Upper lobe of left lung (tissue), 6 donors: Measurements from ENCODE around the gene MRGPRF. TPM values are rescaled to one million over a fixed set of nuclear protein-coding genes. Genes with fewer than 3 reads are reported as not detected.

Experiments
- ATAC-seq, 2 donors: fragments of 200-7000 bp; cut with Tn5 transposase; one replicate each; pipeline ENCODE4 v1.9.1; 2022; ENCODE audit warnings: mild to moderate bottlenecking in 2 of 2, moderate library complexity in 2 of 2; ENCODE audit not compliant: low FRiP score in 2 of 2
- DNase-seq, 2 donors: peaks; one replicate each; pipeline ENCODE4 v3.0.0-alpha.2; 2019 to 2020
- H3K27ac ChIP-seq, 4 donors: fragments of 200-600 bp; sonication (generic); one replicate each; pipeline ENCODE4 v1.5.1; 2016 to 2019
- H3K27me3 ChIP-seq, 4 donors: fragments of 200-600 bp; sonication (generic); one replicate each; pipeline ENCODE4 v1.5.1; 2017 to 2019
- H3K36me3 ChIP-seq, 4 donors: fragments of 200-600 bp; sonication (generic); one replicate each; pipeline ENCODE4 v1.5.1; 2016 to 2019
- H3K4me1 ChIP-seq, 4 donors: fragments of 200-600 bp; sonication (generic); one replicate each; pipeline ENCODE4 v1.5.1; 2018 to 2019
- H3K4me3 ChIP-seq, 4 donors: fragments of 200-600 bp; sonication (generic); one replicate each; pipeline ENCODE4 v1.5.1; 2017 to 2019; ENCODE audit warnings: mild to moderate bottlenecking in 2 of 4, moderate library complexity in 1 of 4
- H3K9me3 ChIP-seq, 4 donors: fragments of 200-600 bp; sonication (generic); one replicate each; pipeline ENCODE4 v1.5.1; 2018 to 2019
- EP300 ChIP-seq, 4 donors: sonication (generic); formaldehyde crosslinking; IDR thresholded peaks; one replicate each; pipeline ENCODE4 v1.5.1; 2017; ENCODE audit warnings: antibody characterized with exemption in 4 of 4, control low read depth in 2 of 4
- POLR2A ChIP-seq, 4 donors: fragments of 450-650 bp; IDR thresholded peaks; one replicate each; pipeline ENCODE4 v1.5.1; 2016 to 2017; ENCODE audit warnings: antibody characterized with exemption in 4 of 4, mild to moderate bottlenecking in 2 of 4
- POLR2AphosphoS5 ChIP-seq, 2 donors: sonication (generic); formaldehyde crosslinking; IDR thresholded peaks; one replicate each; pipeline ENCODE4 v1.5.1; 2017; ENCODE audit warnings: antibody characterized with exemption in 2 of 2
- WGBS, 2 donors: methylation state at CpG; one replicate each; pipeline ENCODE4 v1.1.5; 2017 to 2018; 5-methylcytosine and 5-hydroxymethylcytosine counted together
- total RNA-seq, 6 donors: library from RNA; depleted of rRNA in 4 of 6; stranded (reverse); fragments of >200 nt in 4 of 6; gene quantifications; one replicate each; pipeline versions ENCODE4 v1.1.0 to v1.2.1, GENCODE V29; 2016 to 2021
- TF ChIP-seq, protein P1 (sequence below), 6 experiments: fragments of 450-650 bp in 4 of 6; fragments of 200-600 bp in 2 of 6; sonication (generic) in 2 of 6; IDR thresholded peaks; one replicate each; pipeline ENCODE4 v1.5.1; 2016 to 2019; ENCODE audit warnings: antibody characterized with exemption in 6 of 6
- donor health status: DM: no; HTN: no; CAD: no; lungs with moderate emphysema.
- donor health status: DM: no; HTN: yes; CAD: no; lungs with severe emphysema.

MRGPRF gene
- total RNA-seq, 6 donors from 2014 or later: 3.0 to 16.2 (median 10.7) TPM

DNA sequence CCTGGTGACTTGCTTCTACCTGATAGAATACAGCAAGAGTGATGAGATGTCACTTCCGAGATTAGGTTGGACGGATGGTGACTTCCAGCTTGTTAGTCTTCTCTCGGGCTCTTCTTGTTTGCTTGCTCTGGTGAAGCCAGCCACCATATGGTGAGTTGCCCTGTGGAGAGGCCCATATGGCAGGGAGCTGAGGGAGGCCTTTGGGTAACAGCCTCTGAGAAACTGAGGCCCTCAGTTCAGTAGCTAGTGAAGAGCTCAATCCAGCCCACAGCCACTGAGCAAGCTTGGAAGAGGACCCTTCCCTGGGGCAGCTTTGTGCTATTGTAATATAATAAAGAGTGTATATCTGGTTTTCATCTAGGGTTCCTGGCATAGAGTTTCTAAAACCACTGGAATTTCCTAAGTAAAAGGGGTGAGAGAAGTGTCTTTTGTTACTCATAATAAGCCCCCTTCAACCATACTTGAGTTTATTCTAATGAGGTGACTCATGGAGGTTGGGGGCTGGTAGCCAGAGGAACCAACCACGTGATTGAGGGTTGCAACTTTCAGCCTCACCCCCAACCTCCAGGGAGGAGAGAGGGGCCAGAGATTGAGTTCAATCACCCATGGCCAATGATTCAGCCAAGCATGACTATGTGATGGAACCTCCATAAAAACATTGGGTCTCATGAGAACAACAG lies 27.7 kb upstream of the MRGPRF start:
- no peaks in the 10 kb centered on the region for H3K36me3 ChIP-seq
- no peak overlapping the region for H3K4me3 ChIP-seq
- no peaks in the 10 kb centered on the region for H3K27me3 ChIP-seq
- 71 to 76% methylated on average over 4 of the region's 4 CpGs for WGBS, 2 donors
- DNase-seq: no peak
- peaks cover 0 to 11% (median 7%) of the 10 kb centered on the region in 4 donors for H3K4me1 ChIP-seq
- TF ChIP-seq POLR2AphosphoS5 (IDR thresholded peaks at IDR 0.05): no peak
- TF ChIP-seq POLR2A (IDR thresholded peaks at IDR 0.05): no peak
- no peak for TF ChIP-seq EP300 (IDR thresholded peaks at IDR 0.05)
- TF ChIP-seq, protein P1, sequence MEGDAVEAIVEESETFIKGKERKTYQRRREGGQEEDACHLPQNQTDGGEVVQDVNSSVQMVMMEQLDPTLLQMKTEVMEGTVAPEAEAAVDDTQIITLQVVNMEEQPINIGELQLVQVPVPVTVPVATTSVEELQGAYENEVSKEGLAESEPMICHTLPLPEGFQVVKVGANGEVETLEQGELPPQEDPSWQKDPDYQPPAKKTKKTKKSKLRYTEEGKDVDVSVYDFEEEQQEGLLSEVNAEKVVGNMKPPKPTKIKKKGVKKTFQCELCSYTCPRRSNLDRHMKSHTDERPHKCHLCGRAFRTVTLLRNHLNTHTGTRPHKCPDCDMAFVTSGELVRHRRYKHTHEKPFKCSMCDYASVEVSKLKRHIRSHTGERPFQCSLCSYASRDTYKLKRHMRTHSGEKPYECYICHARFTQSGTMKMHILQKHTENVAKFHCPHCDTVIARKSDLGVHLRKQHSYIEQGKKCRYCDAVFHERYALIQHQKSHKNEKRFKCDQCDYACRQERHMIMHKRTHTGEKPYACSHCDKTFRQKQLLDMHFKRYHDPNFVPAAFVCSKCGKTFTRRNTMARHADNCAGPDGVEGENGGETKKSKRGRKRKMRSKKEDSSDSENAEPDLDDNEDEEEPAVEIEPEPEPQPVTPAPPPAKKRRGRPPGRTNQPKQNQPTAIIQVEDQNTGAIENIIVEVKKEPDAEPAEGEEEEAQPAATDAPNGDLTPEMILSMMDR (IDR thresholded peaks at IDR 0.05): no peak
- H3K9me3 ChIP-seq: no peaks in the 10 kb centered on the region
- no peak overlapping the region for H3K27ac ChIP-seq
- ATAC-seq: no peak

GRCh38 chr11:69040051-69040450 lies 27.0 kb upstream of the MRGPRF start:
- H3K27ac ChIP-seq: no peak overlapping the region
- H3K36me3 ChIP-seq: no peaks in the 10 kb centered on the region
- WGBS, 2 donors: 83 to 90% methylated on average over 6 of the region's 6 CpGs
- H3K4me3 ChIP-seq: no peak overlapping the region
- TF ChIP-seq POLR2A (IDR thresholded peaks at IDR 0.05) (no peak), EP300 (IDR thresholded peaks at IDR 0.05) (no peak), POLR2AphosphoS5 (IDR thresholded peaks at IDR 0.05) (no peak)
- TF ChIP-seq, protein P1 (IDR thresholded peaks at IDR 0.05): no peak
- no peaks in the 10 kb centered on the region for H3K27me3 ChIP-seq
- peaks cover 0 to 15% (median 12%) of the 10 kb centered on the region in 4 donors for H3K4me1 ChIP-seq
- no peaks in the 10 kb centered on the region for H3K9me3 ChIP-seq
- DNase-seq: no peak
- no peak for ATAC-seq

DNA sequence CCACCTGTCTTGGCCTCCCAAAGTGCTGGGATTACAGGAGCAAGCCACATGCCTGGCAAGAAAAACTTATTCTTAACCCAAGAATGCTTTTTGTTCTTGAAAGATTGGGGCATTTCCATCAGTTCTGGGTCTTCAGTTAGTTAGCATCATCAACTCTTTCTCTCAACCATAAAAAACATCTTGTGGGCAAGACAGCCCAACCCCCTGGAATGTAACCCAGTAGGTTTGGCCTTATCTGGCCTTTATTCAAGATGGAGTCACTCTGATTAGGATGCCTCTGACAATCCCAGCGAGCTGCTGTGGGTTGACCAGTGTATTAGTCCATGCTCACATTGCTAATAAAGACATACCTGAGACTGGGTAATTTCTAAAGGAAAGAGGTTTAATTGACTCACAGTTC lies 26.5 kb upstream of the MRGPRF start:
- DNase-seq: no peak
- no peak for ATAC-seq
- Histone ChIP-seq H3K9me3 (no peaks in the 10 kb centered on the region), H3K27me3 (no peaks in the 10 kb centered on the region), H3K4me3 (no peak overlapping the region), H3K4me1 (peaks cover 0 to 13% (median 10%) of the 10 kb centered on the region in 4 donors), H3K36me3 (no peaks in the 10 kb centered on the region), H3K27ac (peak overlapping the region in 2 of 4 donors; percentile 14 to 35)
- no peak for TF ChIP-seq EP300 (IDR thresholded peaks at IDR 0.05)
- TF ChIP-seq, protein P1 (IDR thresholded peaks at IDR 0.05): no peak
- no peak for TF ChIP-seq POLR2AphosphoS5 (IDR thresholded peaks at IDR 0.05)
- WGBS, 2 donors: 71 to 95% methylated on average over 1 of the region's 1 CpG

DNA sequence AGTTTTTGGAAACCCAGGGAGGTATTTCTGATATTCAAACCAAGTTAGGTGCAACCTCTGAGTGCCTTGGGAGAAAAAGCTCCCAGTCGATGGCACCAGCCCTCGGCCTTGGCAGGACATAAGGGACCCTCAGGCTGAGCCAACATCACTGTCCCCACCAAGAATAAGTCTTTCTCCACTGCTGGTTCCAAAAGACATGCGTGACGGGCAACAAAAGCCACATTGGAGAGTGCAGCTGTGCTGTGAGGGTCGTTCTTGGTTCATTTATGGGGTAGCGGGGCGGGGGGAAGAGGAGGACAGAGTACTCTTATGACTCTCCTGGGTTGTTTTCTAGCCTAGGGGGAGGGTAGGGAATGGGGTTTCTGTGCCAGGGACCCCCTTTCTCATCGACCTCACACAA lies 24.5 kb upstream of the MRGPRF start:
- no peaks in the 10 kb centered on the region for H3K36me3 ChIP-seq
- no peak overlapping the region for H3K4me3 ChIP-seq
- no peak overlapping the region for H3K27ac ChIP-seq
- no peaks in the 10 kb centered on the region for H3K27me3 ChIP-seq
- 87 to 89% methylated on average over 8 of the region's 8 CpGs for WGBS, 2 donors
- DNase-seq: no peak
- no peaks in the 10 kb centered on the region for H3K9me3 ChIP-seq
- TF ChIP-seq POLR2AphosphoS5 (IDR thresholded peaks at IDR 0.05): no peak
- TF ChIP-seq, protein P1 (IDR thresholded peaks at IDR 0.05): no peak
- TF ChIP-seq EP300 (IDR thresholded peaks at IDR 0.05): no peak
- TF ChIP-seq POLR2A (IDR thresholded peaks at IDR 0.05): no peak
- H3K4me1 ChIP-seq: peaks cover 0 to 8% (median 6%) of the 10 kb centered on the region in 4 donors
- ATAC-seq: no peak

GRCh38 chr11:69037074-69037473 lies 24.0 kb upstream of the MRGPRF start:
- WGBS, 2 donors: 83 to 90% methylated on average over 3 to 18 of the region's 18 CpGs
- peak in 1 of 2 donors; percentile 66 for DNase-seq

More at GRCh38 chr11:69037074-69037473, 24.0 kb upstream of the MRGPRF start:
- Histone ChIP-seq H3K36me3 (no peaks in the 10 kb centered on the region), H3K27me3 (no peaks in the 10 kb centered on the region), H3K4me3 (no peak overlapping the region), H3K4me1 (peaks cover 0 to 8% (median 6%) of the 10 kb centered on the region in 4 donors), H3K27ac (no peak overlapping the region), H3K9me3 (no peaks in the 10 kb centered on the region)
- no peak for ATAC-seq
- TF ChIP-seq EP300 (IDR thresholded peaks at IDR 0.05) (no peak), POLR2AphosphoS5 (IDR thresholded peaks at IDR 0.05) (no peak), POLR2A (IDR thresholded peaks at IDR 0.05) (no peak)
- TF ChIP-seq, protein P1 (IDR thresholded peaks at IDR 0.05): no peak
